Hematopoietic multipotent progenitor cell treated with erythropoietin and hydrocortisone succinate and interleukin-3 and kit ligand, for 4 days (in vitro differentiated cells): ENCODE results near the gene BID.

Experiments used
- DNase-seq: peaks from one replicate; pipeline ENCODE4 v3.0.0-alpha.2; 2015

Gene BID

GRCh38 chr22:17782621-17783020 lies 8.4 kb upstream of the BID start:
- DNase-seq = no peak

DNA sequence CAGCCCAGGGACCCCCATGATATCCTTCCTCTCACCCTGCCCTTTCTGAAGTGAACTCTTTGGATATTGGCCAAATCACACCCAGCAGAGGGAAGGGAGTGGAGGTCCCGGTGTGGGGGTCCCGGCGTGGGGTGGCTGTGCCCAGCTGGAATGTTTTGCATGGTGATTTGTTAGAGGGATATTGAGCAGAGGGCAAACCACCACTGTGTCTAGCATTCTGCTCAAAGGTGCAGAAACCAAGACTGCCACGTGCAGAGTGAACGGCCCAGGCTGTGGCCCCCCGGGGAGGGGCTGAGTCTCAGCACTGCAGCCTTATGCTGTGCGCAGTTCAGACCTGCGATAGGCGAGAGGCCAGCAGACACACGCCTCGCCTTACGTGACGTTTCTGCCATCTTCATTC lies 7.9 kb upstream of the BID start:
- no peak for DNase-seq

DNA sequence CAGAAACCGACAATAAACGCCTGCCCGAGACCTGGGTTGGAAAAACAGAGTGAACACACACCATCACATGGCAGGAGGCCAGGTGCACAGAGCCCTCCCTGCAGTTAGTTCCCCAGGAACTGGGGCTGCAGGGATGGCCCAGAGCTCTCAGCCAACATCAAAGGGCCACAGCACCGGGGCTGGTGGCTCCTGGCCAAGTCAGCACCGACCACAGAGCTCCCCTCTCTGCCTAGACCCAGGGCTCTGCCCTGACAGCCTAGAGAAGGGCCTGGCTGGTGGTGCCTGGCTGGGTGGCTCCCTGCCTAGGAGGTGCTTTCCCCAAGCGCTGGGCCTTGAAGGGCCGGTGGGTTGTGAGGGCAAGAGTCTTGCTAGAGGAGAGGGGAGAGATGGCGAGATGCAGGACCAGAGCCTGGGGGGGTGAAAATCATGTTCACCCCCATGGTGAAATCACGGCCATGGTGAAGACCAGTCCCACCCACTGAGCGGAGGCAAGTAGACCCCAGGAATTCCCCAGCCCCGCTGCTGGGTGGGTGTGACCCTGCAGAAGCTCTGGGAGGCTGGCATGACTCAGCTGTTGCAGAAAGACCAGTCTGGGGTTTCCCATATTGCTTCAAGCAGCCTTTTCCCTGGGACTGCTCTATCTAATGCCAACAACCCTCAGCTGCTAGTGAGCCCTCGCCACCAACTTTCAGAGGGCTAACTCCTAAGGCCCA lies 7.2 kb upstream of the BID start:
- peak; percentile 77 for DNase-seq

DNA sequence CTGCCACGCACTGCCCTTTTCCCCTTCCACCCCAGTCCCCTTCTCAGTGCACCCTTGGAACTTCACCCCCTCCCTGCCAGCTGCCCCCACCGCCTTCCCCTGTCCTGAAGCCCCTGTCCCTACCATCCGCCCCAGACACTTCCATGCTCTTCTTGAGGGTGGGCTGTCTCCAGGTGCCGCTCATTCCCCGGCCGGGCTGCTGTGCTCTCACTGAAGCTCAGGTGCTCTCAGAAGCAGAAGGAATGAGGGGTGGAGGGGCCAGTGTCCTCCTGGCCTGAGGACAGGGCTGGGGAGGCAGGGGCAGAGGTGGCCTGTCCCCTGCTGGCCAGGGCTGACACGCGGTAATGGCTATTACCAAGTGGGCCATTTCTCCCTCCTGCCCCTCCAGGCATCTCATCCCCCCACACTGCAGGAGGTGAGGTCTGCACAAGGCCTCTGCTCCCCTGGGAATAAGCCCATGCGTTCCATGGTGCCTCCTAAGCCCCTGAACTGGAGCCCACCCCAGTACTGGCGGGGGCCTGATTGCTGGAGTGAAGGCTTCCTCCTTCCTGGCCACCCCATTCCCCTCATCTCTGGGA lies 6.6 kb upstream of the BID start:
- DNase-seq = no peak

- DNase-seq = no peak
Observed at GRCh38 chr22:17780116-17780740, 6.0 kb upstream of the BID start.

DNA sequence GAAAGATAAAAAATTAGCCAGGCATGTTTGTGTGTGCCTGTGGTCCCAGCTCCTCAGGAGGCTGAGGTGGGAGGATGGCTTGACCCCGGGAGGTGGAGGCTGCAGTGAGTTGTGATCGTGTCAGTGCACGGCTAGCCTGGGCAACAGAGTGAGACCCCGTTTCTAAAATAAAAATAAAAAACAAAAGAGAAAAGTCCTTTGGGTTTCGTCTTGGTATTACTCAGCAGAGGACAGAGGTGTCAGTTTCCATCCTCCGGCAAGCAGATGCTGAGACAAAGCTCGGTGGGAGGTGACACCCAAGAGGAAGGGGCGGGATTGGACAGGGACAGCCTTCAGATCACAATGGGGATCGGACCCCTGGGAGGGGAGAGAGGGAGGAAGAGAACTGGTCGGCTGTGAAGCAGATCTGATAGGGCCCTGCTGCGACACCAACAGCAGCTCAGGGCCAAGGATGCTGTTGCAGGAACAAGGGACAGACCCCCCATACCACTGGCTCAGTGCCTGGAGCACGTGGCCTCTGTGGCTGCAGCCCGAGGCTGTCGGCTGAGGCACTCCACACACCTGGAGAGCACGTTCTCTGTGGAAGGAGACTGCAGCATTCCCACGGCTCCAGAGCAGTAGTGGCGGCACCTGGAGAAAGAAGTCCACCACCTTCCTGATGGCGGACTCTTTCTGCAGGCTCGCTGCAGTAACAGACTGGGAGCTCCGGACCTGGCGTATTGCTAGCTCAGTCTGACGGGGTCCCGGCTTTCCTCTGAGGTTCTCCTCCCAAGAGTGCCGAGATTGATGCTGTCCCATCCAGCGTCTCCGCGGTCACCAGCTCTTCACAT lies 5.2 kb upstream of the BID start:
- DNase-seq = no peak

DNA sequence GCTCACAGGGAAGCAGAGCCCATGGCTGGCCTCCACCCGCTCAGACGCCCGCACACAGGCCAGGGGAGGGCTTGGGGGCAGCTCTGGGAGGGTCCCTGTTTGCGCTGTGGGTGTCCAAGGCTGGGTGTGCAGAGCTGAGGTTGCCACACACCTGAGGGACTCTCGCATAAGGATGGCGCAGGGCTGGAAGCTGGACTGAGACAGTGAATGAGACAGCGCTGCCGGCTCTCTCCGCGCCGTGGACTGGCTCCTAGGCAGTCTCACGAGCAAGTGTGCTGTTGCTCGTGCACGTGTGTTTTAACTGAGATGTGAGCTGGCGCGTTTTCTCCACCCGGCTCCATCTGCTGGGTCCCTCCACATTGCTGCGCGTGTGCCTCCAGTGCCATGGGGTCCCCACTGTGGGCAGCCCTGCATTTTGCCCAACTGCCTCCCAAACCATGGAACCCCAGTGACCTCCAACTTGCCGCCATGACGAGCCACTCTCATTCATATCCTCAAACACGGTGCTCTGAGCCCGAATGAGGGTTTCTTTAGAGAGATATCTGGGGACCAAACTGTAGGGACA lies 4.2 kb upstream of the BID start:
- DNase-seq = no peak

DNA sequence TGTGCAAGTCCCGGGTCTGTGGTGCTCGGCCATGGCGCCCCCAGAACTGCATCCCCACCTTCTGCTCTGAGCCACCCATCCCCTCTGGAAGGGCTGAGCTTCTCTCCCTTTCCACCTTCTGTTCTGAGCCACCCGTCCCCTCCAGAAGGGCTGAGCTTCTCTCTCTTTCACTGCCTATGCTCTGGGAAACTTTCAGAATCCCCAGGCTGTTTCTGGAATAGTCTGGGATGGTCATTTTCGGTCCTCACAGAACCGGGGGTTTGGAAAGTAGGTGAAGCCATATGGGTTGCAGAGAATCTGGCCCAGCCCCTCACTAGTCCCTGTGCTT lies 3.4 kb upstream of the BID start:
- DNase-seq = no peak

DNA sequence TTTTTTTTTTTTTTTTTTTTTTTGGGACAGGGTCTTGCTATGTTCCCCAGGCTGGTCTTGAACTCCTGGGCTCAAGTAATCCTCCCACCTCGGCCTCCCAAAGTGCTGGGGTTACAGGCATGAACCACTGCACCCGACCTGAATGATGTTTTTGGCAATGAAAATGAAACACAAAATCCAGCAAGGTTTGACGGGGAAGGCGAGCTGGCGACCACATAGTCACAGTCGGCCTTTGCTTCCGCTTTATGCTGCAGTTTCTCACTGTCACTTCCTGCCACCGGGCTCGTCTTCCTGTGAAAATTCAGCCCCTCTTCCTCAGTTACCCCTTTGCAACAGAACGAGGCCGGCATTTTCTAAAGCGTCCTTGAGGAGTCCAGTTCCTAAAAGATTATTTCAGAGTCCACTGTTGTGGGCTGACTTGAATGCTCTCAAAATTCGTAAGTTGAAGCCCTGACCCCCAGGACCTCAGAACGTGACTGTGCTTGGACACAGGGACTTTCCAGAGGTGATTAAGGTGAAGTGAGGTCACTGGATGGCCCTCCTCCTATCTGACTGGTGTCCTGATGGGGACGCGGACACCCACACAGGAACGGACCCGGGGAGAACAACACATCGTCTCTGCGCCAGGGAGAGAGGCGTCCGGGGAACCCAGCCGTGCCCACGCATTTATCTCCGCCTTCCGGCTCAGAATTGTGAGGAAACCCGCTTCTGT lies 2.9 kb upstream of the BID start:
- peak; percentile 88 for DNase-seq

DNA sequence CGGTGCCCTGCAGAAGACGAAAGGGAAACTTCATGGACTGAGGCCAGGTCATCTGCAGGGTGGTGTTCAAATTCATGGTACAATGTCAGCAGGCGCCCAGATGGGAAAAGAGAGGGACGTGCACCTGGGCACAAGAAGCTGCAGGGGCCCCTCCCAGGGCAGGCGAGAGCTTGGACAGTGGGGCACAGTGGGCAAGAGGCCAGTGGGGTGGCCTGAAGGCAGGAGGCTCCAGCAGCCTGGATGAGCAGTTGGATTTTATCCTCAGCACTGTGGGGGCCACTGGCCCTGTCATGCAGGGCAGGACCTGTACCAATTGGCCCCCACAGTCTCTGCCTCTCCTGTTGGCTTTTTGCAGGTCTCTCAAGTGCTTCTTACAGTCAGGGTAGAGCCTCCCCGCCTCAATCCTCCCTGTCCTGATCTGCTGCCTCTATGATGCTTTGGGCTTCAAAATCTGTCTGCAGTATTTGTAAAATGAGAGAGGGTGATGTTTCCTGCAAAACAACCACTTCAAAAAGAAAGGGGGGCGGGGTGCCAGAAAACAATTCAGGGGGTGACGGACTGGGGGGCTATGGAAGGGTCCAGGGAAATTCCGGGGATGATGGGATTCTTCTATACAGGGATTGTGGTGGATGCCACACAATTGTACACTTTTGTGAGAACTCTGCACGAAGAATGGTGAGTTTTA lies 1.7 kb upstream of the BID start:
- no peak for DNase-seq

DNA sequence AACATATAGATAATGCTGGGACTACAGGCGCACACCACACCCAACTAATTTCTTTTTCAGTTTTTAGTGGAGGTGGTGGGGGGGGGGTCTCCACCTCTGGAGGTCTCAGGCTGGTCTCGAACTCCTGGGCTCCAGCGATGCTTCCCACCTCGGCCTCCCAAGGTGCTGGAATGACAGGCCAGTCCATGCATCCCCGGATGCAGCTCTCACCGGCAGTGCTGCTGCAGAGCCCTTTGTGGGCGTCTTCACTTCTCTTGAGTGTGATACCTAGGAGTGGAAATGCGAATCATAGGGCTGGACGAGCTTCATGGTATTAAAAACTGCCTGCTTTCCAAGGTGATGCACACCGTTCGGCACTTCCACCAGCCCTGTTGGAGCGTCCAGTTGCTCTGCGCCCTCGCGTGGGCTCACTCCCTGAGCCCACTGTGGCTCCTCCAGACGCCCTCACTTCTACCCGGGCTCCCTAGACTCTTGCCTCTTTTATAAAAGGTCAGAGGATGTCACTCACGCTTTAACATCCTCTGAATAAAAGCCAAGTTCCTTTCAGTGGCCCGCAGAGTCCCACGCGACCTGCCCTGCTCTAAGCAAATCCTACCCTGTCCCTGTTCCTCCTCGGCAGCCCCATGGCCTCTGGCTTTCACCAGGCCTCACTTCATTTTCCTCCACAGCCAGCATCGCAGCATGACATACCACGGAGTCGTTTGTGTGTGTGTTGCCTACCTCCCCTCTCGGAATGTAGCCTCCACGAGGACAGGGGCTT lies 837 bp upstream of the BID start:
- no peak for DNase-seq

GRCh38 chr22:17773606-17774205 lies 563 bp downstream of the BID start:
- DNase-seq = peak; percentile 66

DNA sequence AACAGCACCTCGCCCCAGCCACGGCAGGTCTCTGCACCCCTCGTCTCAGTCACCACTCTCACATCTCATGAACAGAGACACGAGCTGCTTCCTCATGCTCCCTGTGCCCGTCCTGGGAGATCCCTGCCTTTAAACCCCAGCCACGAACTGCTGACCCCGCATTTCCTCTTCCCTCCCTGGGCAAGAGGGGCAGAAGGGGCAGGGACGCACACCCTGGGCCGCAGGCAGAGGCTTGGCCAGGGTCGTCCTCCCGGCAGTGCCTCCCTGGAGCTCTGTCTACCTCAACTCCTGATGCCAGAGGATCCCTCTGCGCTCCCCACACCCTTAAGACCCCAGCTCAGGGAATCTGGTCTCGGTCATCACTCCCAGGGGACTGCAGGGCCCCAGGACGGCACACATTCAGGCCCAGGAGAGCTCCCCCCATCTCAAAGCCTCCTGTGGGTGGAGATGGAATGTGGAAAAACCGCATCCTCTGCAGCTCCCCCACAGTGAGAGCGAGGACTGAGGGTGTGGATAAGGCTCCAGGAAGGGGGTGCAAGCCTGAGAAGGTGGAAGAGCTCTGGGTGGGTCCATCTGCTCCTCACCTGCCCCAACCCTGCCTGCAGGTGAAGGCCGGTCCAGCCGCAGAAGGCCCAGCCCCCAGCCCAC lies 1.2 kb downstream of the BID start:
- peak; percentile 45 for DNase-seq

DNA sequence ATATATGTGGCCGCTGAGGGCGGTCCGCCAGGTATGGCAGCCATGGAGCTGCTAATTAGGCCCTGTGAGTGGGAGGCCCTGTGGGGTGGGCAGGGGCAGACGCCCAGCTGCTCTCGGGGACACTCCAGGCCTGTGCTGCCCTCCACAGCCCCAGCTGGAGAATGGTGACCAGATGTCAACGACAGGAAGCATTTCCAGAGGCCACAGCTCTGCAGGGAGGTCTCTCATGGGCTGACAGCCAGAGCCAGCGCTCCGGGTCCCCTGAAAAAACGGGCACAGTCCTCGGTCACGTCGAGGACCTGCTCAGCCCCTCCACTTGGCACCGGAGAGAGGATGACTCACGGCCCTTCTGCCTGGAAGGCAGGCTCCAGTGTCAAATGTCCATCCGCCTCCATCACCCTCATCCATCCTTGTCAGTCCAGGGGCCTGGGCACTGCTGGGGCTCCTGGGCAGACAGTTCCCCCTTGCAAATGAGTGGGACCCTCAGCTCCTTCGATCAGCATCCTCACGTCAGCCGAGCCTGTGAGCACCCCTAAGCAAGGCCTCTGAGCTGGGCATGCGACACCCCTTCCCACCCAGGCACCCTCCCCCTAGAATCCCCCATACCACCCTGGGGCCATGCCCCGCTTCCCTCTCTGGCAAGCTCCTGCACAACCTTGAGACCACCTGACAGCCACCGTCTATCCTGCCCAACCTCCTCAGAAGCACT lies 1.9 kb downstream of the BID start:
- no peak for DNase-seq

- no peak for DNase-seq
Observed at GRCh38 chr22:17770180-17771077, 3.8 kb downstream of the BID start.

- no peak for DNase-seq
Observed at GRCh38 chr22:17769716-17770082, 4.6 kb downstream of the BID start.

GRCh38 chr22:17769013-17769715 lies 5.1 kb downstream of the BID start:
- DNase-seq = no peak
